Measurements from ENCODE around the gene CFLAR. TPM values are rescaled to one million over a fixed set of nuclear protein-coding genes. Genes with fewer than 3 reads are reported as not detected.
"Not testable (repeated sequence)": the region's sequence is repeated elsewhere in the genome, so short reads cannot be mapped to it uniquely, and the experiment has no call there.

The CFLAR gene
- total RNA-seq, 2 donors from 2014 or later: 154 to 179 TPM

DNA sequence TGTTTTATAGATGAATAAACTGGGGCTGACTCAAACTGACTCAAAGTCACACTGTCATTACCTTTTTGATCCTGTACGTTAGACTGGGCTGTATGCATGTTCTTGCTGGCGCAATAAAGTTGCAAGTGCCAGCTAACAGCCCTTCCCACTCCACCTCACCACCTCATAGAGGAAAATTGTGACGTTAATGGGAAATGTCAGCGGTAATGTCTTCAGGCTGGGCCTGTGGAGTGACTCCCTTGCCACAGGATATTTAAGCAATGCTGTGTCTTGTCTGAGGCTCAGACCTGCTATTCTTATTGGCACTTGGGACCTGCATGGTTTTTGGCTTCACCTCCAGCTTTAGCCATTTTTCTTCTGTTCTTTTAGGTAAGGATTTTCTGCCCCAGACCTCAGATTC, 41.7 kb downstream of the CFLAR start:
- no peak for DNase-seq (ENCODE audit: low spot score)
- Histone ChIP-seq H3K9me3 (no peaks in the 10 kb centered on the region), H3K4me1 (peaks cover 0 to 44% of the 10 kb centered on the region in 2 donors), H3K4me3 (no peak overlapping the region), H3K36me3 (peaks cover 98% of the 10 kb centered on the region), H3K27ac (peak overlapping the region; percentile 47 to 69), H3K27me3 (no peaks in the 10 kb centered on the region)
- TF ChIP-seq, protein P1, sequence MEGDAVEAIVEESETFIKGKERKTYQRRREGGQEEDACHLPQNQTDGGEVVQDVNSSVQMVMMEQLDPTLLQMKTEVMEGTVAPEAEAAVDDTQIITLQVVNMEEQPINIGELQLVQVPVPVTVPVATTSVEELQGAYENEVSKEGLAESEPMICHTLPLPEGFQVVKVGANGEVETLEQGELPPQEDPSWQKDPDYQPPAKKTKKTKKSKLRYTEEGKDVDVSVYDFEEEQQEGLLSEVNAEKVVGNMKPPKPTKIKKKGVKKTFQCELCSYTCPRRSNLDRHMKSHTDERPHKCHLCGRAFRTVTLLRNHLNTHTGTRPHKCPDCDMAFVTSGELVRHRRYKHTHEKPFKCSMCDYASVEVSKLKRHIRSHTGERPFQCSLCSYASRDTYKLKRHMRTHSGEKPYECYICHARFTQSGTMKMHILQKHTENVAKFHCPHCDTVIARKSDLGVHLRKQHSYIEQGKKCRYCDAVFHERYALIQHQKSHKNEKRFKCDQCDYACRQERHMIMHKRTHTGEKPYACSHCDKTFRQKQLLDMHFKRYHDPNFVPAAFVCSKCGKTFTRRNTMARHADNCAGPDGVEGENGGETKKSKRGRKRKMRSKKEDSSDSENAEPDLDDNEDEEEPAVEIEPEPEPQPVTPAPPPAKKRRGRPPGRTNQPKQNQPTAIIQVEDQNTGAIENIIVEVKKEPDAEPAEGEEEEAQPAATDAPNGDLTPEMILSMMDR (IDR thresholded peaks at IDR 0.05): no peak

DNA sequence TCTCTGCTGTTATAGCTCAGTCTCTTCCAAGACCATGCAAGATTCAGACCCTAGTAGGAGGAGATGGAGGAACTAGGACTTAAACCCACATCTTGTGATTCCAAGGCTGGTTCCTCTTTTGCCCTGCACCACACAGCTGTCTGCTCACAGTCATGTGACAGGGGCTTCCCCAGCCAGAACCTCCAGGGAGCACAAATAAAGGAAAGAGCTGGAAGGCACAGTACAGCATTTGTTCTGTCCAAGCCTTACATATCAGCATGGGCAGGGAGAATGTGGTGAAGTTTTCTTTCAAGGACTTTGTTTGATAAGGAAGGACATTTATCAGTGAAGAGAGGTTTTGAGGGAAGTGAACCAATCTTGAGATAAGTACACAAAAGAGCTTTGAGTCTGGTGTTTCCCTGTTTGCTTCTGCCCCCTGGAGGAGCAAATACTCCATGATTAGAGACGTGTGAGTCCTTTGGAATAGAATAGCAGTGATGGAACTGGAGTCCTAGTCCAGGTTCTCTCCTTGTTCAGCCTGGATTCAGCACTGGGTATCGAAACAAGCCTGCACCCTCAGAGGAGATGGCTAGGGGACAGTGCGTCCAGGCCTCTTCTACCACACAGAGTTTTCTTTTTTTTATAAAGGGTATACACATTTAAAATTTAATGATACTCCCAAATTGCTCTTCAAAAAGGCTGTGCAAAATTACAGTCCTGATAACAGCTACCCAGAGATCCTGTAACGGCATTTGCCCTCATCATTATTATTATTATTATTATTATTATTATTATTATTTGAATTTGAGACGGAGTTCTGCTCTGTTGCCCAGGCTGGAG, 42.4 kb downstream of the CFLAR start:
- Histone ChIP-seq H3K27me3 (no peaks in the 10 kb centered on the region), H3K4me3 (no peak overlapping the region), H3K27ac (peak overlapping the region; percentile 47 to 69), H3K4me1 (peaks cover 0 to 40% of the 10 kb centered on the region in 2 donors), H3K9me3 (no peaks in the 10 kb centered on the region), H3K36me3 (peaks cover 98% of the 10 kb centered on the region)
- DNase-seq (ENCODE audit: low spot score): peak; percentile 76
- TF ChIP-seq, protein P1 (IDR thresholded peaks at IDR 0.05): peak in 1 of 2 donors; percentile 72

DNA sequence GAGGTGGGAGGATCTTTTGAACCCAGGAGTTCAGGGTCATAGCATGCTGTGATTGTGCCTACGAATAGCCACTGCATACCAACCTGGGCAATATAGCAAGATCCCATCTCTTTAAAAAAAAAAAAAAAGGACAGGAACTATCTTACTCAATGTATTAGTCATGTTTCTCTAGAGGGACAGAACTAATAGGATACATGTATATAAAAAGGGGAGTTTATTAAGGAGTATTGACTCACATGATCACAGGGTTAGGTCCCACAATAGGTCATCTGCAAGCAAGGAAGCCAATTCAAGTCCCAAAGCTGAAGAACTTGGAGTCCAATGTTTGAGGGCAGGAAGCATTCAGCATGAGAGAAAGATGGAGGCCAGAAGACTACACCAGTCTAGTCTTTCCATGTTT, 48.2 kb downstream of the CFLAR start:
- Histone ChIP-seq H3K4me3 (no peak overlapping the region), H3K9me3 (peaks cover 0 to 2% of the 10 kb centered on the region in 2 donors), H3K36me3 (peaks cover 80% of the 10 kb centered on the region), H3K27ac (no peak overlapping the region), H3K27me3 (no peaks in the 10 kb centered on the region), H3K4me1 (peaks cover 0 to 5% of the 10 kb centered on the region in 2 donors)
- TF ChIP-seq, protein P1 (IDR thresholded peaks at IDR 0.05): no peak
- DNase-seq (ENCODE audit: low spot score): no peak

DNA sequence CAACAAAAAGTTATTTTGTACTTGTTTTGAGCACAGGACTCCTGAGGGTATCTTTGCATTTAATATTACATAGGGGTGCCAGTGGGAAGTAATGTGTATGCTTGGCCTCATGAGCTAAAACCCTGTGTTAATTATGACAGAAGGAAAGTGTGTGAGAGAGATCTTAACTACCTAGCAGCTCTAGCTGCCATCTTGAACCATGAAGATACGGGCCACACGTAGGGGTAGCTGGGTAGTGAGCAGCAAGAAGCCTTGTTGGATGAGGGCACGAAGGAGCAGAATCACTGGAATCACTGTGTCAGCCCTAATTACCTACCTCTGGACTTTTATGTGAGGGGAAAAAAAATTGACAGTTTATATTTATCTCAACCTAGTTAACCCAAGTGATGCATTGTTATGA, 51.6 kb downstream of the CFLAR start:
- peaks cover 46% of the 10 kb centered on the region for H3K36me3 ChIP-seq
- H3K27me3 ChIP-seq: no peaks in the 10 kb centered on the region
- TF ChIP-seq, protein P1 (IDR thresholded peaks at IDR 0.05): no peak
- no peak overlapping the region for H3K4me3 ChIP-seq
- H3K9me3 ChIP-seq: peaks cover 0 to 12% of the 10 kb centered on the region in 2 donors
- no peak for DNase-seq (ENCODE audit: low spot score)
- no peaks in the 10 kb centered on the region for H3K4me1 ChIP-seq
- H3K27ac ChIP-seq: no peak overlapping the region

DNA sequence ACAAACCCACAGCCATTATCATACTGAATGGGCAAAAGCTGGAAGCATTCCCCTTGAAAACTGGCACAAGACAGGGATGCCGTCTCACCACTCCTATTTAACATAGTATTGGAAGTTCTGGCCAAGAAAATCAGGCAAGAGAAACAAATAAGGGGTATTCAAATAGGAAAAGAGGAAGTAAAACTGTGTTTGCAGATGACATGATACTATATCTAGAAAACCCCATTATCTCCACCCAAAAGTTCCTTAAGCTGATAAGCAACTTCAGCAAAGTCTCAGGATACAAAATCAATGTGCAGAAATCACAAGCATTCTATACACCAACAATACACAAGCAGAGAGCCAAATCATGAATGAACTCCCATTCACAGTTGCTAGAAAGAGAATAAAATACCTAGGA, 52.5 kb downstream of the CFLAR start:
- not testable (repeated sequence) for H3K4me3 ChIP-seq; H3K27me3 ChIP-seq; H3K27ac ChIP-seq; H3K4me1 ChIP-seq; DNase-seq (ENCODE audit: low spot score)
- H3K9me3 ChIP-seq: peaks cover 0 to 12% of the 10 kb centered on the region in 2 donors
- H3K36me3 ChIP-seq: peaks cover 36% of the 10 kb centered on the region

DNA sequence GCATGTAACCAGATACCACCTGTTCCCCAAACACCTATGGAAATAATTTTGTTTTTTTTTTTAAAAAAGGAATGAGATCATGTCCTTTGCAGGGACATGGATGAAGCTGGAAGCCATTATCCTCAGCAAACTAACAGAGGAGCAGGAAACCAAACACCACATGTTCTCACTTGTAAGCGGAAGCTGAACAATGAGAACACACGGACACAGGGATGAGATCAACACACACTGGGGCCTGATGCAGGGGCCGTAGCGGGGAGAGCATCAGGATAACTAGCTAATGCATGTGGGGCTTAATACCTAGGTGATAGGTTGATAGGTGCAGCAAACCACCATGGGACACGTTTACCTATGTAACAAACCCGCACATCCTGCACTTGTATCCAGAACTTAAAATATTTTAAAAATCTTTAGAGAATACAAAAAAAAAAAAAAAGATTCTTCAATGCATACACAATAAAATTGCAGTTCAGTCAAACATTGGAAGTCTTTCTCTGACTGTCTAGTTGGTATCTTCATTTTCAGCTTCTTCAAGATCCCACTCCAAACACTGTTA, 55.4 kb downstream of the CFLAR start:
- Histone ChIP-seq H3K36me3 (peaks cover 9% of the 10 kb centered on the region), H3K4me3 (no peak overlapping the region), H3K9me3 (peaks cover 0 to 12% of the 10 kb centered on the region in 2 donors), H3K4me1 (peaks cover 0 to under 1% of the 10 kb centered on the region in 2 donors), H3K27ac (no peak overlapping the region), H3K27me3 (no peaks in the 10 kb centered on the region)
- no peak for DNase-seq (ENCODE audit: low spot score)
- TF ChIP-seq, protein P1 (IDR thresholded peaks at IDR 0.05): no peak

Measured in right atrium auricular region (tissue), 2 donors.